GM13976 (cell line): ENCODE data around the gene ANTXR1.

Experiments used
- DNase-seq: peaks from one replicate; pipeline ENCODE4 v3.0.0; 2012; ENCODE audit warnings: low spot score
- in situ Hi-C: fragments of 300-500 bp; cut with MboI; formaldehyde crosslinking; loops from one replicate; pipeline ENCODE4 v1.12.0; 2022; ENCODE audit warnings: low sequenced_read_pairs, mixed read lengths, inconsistent platforms; ENCODE audit not compliant: unreplicated experiment
- TF ChIP-seq, protein P1 (sequence below): IDR thresholded peaks from 2 replicates; pipeline ENCODE4 v1.5.1; 2012; ENCODE audit warnings: borderline replicate concordance, mild to moderate bottlenecking; ENCODE audit not compliant: insufficient read depth; ENCODE audit errors: extremely low read depth, missing control alignments, control extremely low read depth

The ANTXR1 gene

DNA sequence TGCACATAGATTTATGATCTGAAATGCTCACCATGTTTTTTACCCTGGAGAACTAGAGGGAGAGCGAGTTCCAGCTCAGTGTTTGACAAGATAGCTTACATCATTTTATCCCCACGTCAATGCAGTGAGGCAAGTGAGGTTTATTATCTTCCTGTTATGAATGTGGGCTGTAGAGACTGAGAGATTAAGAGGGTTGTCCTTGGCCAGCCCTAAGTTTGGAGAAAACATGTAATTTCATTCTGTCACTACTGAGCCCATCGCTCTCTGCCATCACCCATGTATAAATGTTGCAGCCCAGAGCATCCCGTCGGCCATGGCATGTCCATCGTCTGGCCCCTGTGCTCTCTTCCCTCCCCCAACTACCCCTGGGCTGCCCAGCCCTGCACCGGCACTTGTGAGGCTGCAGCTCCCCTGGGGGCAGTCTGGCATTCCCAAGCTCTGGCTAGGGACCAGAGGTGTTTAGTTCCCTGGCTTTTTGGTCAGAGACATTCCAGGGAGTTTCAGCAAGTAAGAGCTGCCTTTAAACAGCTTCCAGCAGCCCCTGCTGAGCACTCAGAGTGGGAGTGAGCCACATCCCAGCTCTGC, 136.7 kb downstream of the ANTXR1 start:
- no peak for DNase-seq
- in situ Hi-C loops = no loop called here
- TF ChIP-seq, protein P1, sequence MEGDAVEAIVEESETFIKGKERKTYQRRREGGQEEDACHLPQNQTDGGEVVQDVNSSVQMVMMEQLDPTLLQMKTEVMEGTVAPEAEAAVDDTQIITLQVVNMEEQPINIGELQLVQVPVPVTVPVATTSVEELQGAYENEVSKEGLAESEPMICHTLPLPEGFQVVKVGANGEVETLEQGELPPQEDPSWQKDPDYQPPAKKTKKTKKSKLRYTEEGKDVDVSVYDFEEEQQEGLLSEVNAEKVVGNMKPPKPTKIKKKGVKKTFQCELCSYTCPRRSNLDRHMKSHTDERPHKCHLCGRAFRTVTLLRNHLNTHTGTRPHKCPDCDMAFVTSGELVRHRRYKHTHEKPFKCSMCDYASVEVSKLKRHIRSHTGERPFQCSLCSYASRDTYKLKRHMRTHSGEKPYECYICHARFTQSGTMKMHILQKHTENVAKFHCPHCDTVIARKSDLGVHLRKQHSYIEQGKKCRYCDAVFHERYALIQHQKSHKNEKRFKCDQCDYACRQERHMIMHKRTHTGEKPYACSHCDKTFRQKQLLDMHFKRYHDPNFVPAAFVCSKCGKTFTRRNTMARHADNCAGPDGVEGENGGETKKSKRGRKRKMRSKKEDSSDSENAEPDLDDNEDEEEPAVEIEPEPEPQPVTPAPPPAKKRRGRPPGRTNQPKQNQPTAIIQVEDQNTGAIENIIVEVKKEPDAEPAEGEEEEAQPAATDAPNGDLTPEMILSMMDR = no peak

- TF ChIP-seq, protein P1 = no peak
- in situ Hi-C loops = no loop called here
- no peak for DNase-seq
Measured at GRCh38 chr2:69151931-69152330, 139.0 kb downstream of the ANTXR1 start.

GRCh38 chr2:69152847-69153583, 140.0 kb downstream of the ANTXR1 start:
- in situ Hi-C loops = no loop called here
- DNase-seq = no peak
- TF ChIP-seq, protein P1 = no peak

GRCh38 chr2:69154106-69154505, 141.1 kb downstream of the ANTXR1 start:
- no peak for DNase-seq
- TF ChIP-seq, protein P1 = no peak
- in situ Hi-C loops = no loop called here

DNA sequence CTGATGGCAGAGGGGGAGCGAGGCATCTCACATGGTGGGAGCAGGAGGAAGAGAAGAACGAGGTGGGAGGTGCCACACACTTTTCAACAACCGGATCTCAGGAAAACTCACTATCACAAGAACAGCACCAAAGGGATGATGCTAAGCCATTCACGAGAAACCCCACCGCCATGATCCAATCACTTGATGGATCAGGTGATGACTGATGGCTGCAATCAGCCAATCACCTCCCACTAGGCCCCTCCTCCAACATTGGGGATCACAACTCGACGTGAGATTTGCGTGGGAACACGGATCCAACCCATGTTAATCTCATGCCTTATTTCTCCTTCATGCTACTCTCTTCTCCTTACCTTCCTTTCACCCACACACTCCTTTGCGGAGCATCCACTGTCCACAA, 143.6 kb downstream of the ANTXR1 start:
- no peak for DNase-seq
- TF ChIP-seq, protein P1 = no peak
- in situ Hi-C loops = no loop called here

- in situ Hi-C loops = no loop called here
- TF ChIP-seq, protein P1 = no peak
- no peak for DNase-seq
Measured at GRCh38 chr2:69157441-69157840, 144.5 kb downstream of the ANTXR1 start.
